GM12878 (cell line): ENCODE measurements around the gene DNA2. TPM values are rescaled to one million over a fixed set of nuclear protein-coding genes. Genes with fewer than 3 reads are reported as not detected.

ENCODE experiments used
- ATAC-seq: fragments of 200-7000 bp; cut with Tn5 transposase; 3 replicates; pipeline ENCODE4 v1.9.1; 2020; ENCODE audit warnings: mild to moderate bottlenecking, moderate library complexity
- BruUV-seq: library from RNA; stranded (reverse); fragments of 400-500 nt; replicated peaks from 2 replicates; lab custom pipeline; 2021; lab: Mats Ljungman, UMichigan
- CTCF ChIA-PET: fragments of 300-600 bp; sonication (Branson Sonifier 250); formaldehyde crosslinking; extraction: SDS; loops from one replicate; lab custom pipeline; 2021; ENCODE audit warnings: inconsistent platforms; lab: Yijun Ruan, JAX
- POLR2A ChIA-PET: fragments of 350-600 bp; formaldehyde crosslinking; extraction: SDS; loops from one replicate; lab custom pipeline; 2021; ENCODE audit warnings: inconsistent platforms; lab: Charles Lee
- RAD21 ChIA-PET: fragments of 300-600 bp; sonication (Branson Sonifier 250); formaldehyde crosslinking; loops from one replicate; lab custom pipeline; 2023; ENCODE audit warnings: antibody characterized with exemption; ENCODE audit not compliant: unreplicated experiment; lab: Charles Lee
- SMC1A ChIA-PET: fragments of 300-600 bp; sonication (Branson Sonifier 250); formaldehyde crosslinking; loops from one replicate; lab custom pipeline; 2023; ENCODE audit not compliant: unreplicated experiment, uncharacterized antibody; lab: Charles Lee
- DNase-seq: peaks from one replicate; pipeline ENCODE4 v3.0.0-alpha.2; 2011; ENCODE audit warnings: low read depth, low spot score
- FAIRE-seq: peaks from 3 replicates; lab custom pipeline; 2011; peaks lifted over from hg19 to GRCh38; lab: Jason Lieb, UNC
- H2AFZ ChIP-seq: 2 replicates; pipeline ENCODE4 v1.6.0; 2011; ENCODE audit warnings: low read depth, low read length, control low read depth; ENCODE audit not compliant: control insufficient read depth
- H3K27ac ChIP-seq: 2 replicates; pipeline ENCODE4 v1.5.1; 2011; ENCODE audit warnings: control low read depth; ENCODE audit not compliant: control insufficient read depth, insufficient read depth
- H3K27me3 ChIP-seq, 2 experiments: replicated peaks in 1 of 2; 2 replicates each; pipeline versions ENCODE4 v1.6.0 to v1.6.1; 2011; ENCODE audit warnings: low read length in 1 of 2; ENCODE audit not compliant: control insufficient read depth in 2 of 2, insufficient read depth in 2 of 2
- H3K36me3 ChIP-seq, 2 experiments: 2 replicates each; pipeline ENCODE4 v1.5.1; 2011; ENCODE audit warnings: low read length in 1 of 2; ENCODE audit not compliant: control insufficient read depth in 2 of 2, insufficient read depth in 2 of 2
- H3K4me1 ChIP-seq: 2 replicates; pipeline ENCODE4 v1.6.1; 2011; ENCODE audit warnings: mild to moderate bottlenecking, low read length, moderate library complexity, mixed read lengths; ENCODE audit not compliant: control insufficient read depth, insufficient read depth
- H3K4me2 ChIP-seq: 2 replicates; pipeline ENCODE4 v1.6.0; 2011; ENCODE audit warnings: control low read depth; ENCODE audit not compliant: control insufficient read depth, insufficient read depth
- H3K4me3 ChIP-seq: fragments of 200-600 bp; sonication (generic); 2 replicates; pipeline ENCODE4 v1.5.1; 2016
- H3K79me2 ChIP-seq: 2 replicates; pipeline ENCODE4 v1.6.0; 2011; ENCODE audit warnings: low read length; ENCODE audit not compliant: control insufficient read depth, insufficient read depth
- H3K9ac ChIP-seq: 2 replicates; pipeline ENCODE4 v1.8.0; 2011; ENCODE audit warnings: low read length, control low read depth, mixed read lengths; ENCODE audit not compliant: control insufficient read depth, insufficient read depth
- H3K9me3 ChIP-seq: replicated peaks from 3 replicates; pipeline ENCODE4 v1.5.1; 2011; ENCODE audit warnings: mild to moderate bottlenecking, low read length; ENCODE audit not compliant: control insufficient read depth, insufficient read depth
- H4K20me1 ChIP-seq: 2 replicates; pipeline ENCODE4 v1.6.0; 2011; ENCODE audit not compliant: control insufficient read depth, insufficient read depth
- HCFC1 ChIP-seq: fragments of 150-350 bp; IDR thresholded peaks from 2 replicates; pipeline ENCODE4 v1.6.1; 2014; ENCODE audit warnings: low read length
- IKZF2 ChIP-seq, 2 experiments: fragments of 450-650 bp; IDR thresholded peaks; 2 replicates each; pipeline ENCODE4 v1.6.1; 2017; ENCODE audit warnings: mild to moderate bottlenecking in 2 of 2, moderate library complexity in 2 of 2
- NR2C1 ChIP-seq: fragments of 450-650 bp; IDR thresholded peaks from 2 replicates; pipeline ENCODE4 v1.6.1; 2017; ENCODE audit warnings: antibody characterized with exemption, mild to moderate bottlenecking, moderate library complexity
- NRF1 ChIP-seq: conservative IDR thresholded peaks from 2 replicates; pipeline ENCODE4 v1.6.1; 2011; ENCODE audit warnings: mild to moderate bottlenecking, low read depth, low read length, improper control_type of control experiment
- SREBF1 ChIP-seq: IDR thresholded peaks from 2 replicates; pipeline ENCODE4 v1.6.1; 2012; ENCODE audit warnings: mild to moderate bottlenecking, low read length
- STAT1 ChIP-seq: fragments of 450-650 bp; conservative IDR thresholded peaks from 2 replicates; pipeline ENCODE4 v1.6.1; 2014; ENCODE audit warnings: antibody characterized with exemption, mild to moderate bottlenecking
- WGBS: methylation state at CpG from one replicate; pipeline ENCODE4 v1.1.6; 2016; ENCODE audit warnings: low lambda C conversion rate; ENCODE audit not compliant: insufficient replicate concordance, insufficient coverage; ENCODE audit errors: missing lambda C conversion rate; 5-methylcytosine and 5-hydroxymethylcytosine counted together
- in situ Hi-C: fragments of 300-500 bp; cut with MboI; formaldehyde crosslinking; loops from 9 replicates; pipeline ENCODE4 v1.14.3; 2018; ENCODE audit warnings: mixed read lengths
- intact Hi-C: fragments of 100-400 bp; cut with micrococcal nuclease; formaldehyde crosslinking; loops from one replicate; pipeline ENCODE4 v1.14.2; 2022; ENCODE audit not compliant: unreplicated experiment
- polyA plus RNA-seq, 11 experiments: library from polyadenylated mRNA; depleted of rRNA in 4 of 11; unstranded in 6 of 11; stranded (reverse) in 5 of 11; fragments of >200 nt; fragmentation: Nextera tagmentation in 4 of 11; fragmentation: Illumina TruSeq in 1 of 11; extraction: Ambion mirVana in 4 of 11; extraction: Trizol in 1 of 11; gene quantifications; 1 replicate in 1 of 11; 2 replicates in 10 of 11; pipeline versions ENCODE4 v1.2.1 to v1.2.3, GENCODE V29; 2011 to 2016; ENCODE audit warnings: inconsistent platforms in 2 of 11, missing spikeins in 2 of 11, low read depth in 1 of 11
- total RNA-seq, 4 experiments: library from RNA; depleted of rRNA in 3 of 4; stranded (reverse); fragments of >200 nt in 3 of 4; fragmentation: Illumina TruSeq in 1 of 4; extraction: Trizol in 1 of 4; gene quantifications; 2 replicates each; pipeline versions ENCODE4 v1.2.1 to v1.2.3, GENCODE V29; 2013 to 2021
- TF ChIP-seq, protein P1 (sequence below): IDR thresholded peaks from 2 replicates; pipeline ENCODE4 v1.6.1; 2011; ENCODE audit warnings: borderline replicate concordance, low read depth, mild to moderate bottlenecking, moderate library complexity, mixed read lengths, low read length; ENCODE audit not compliant: insufficient read depth; ENCODE audit errors: extremely low read length
- TF ChIP-seq, protein P2 (sequence below): IDR thresholded peaks from 2 replicates; pipeline ENCODE4 v1.6.1; 2012; ENCODE audit warnings: low read depth, low read length, improper control_type of control experiment
- TF ChIP-seq, protein P3 (sequence below): fragments of 450-650 bp; IDR thresholded peaks from 2 replicates; pipeline ENCODE4 v1.6.1; 2014; ENCODE audit warnings: mild to moderate bottlenecking
- TF ChIP-seq, protein P4 (sequence below): fragments of 450-650 bp; IDR thresholded peaks from 2 replicates; pipeline ENCODE4 v1.6.1; 2018; ENCODE audit warnings: mild to moderate bottlenecking, low read depth, moderate library complexity; ENCODE audit not compliant: partially characterized antibody

DNA2 gene
- total and polyA plus RNA-seq, 10 of the 15 experiments (the other 5 are each of a cell fraction or from before 2014, with no cell fraction given), result 17.7 to 41.8 (median 28.4) TPM

DNA sequence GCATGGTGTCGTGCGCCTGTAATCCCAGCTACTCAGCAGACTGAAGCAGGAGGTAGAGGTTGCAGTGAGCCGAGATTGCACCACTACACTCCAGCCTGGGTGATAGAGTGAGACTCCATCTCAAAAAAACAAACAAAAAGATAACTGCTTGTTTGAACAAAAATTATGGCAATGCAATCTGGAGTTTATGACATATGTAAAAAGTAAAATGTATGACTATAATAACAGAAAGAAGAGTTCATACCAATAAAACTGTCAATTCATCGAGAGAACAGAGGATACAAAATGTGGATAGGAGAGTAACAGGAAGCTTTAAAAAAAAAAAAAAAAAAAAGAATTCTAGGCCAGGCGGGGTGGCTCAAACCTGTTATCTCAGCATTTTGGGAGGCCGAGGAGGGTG lies 36.3 kb upstream of the DNA2 start:
- H4K20me1 ChIP-seq, result no peaks in the 10 kb centered on the region
- RAD21 ChIA-PET, result no interaction called here
- no peaks in the 10 kb centered on the region for H3K9me3 ChIP-seq
- no peak overlapping the region for H3K4me3 ChIP-seq
- POLR2A ChIA-PET, result no interaction called here
- no peaks in the 10 kb centered on the region for H3K36me3 ChIP-seq
- no peak overlapping the region for H3K27ac ChIP-seq
- H3K27me3 ChIP-seq, result no peaks in the 10 kb centered on the region
- in situ Hi-C loops, result no loop called here
- no peak for TF ChIP-seq STAT1
- no peak for TF ChIP-seq IKZF2 (IDR thresholded peaks at IDR 0.05)
- TF ChIP-seq, protein P1, sequence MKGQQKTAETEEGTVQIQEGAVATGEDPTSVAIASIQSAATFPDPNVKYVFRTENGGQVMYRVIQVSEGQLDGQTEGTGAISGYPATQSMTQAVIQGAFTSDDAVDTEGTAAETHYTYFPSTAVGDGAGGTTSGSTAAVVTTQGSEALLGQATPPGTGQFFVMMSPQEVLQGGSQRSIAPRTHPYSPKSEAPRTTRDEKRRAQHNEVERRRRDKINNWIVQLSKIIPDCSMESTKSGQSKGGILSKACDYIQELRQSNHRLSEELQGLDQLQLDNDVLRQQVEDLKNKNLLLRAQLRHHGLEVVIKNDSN, result no peak
- no peak for TF ChIP-seq HCFC1
- TF ChIP-seq, protein P2, sequence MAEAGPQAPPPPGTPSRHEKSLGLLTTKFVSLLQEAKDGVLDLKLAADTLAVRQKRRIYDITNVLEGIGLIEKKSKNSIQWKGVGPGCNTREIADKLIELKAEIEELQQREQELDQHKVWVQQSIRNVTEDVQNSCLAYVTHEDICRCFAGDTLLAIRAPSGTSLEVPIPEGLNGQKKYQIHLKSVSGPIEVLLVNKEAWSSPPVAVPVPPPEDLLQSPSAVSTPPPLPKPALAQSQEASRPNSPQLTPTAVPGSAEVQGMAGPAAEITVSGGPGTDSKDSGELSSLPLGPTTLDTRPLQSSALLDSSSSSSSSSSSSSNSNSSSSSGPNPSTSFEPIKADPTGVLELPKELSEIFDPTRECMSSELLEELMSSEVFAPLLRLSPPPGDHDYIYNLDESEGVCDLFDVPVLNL, result no peak
- no peak for TF ChIP-seq NR2C1
- TF ChIP-seq, protein P3, sequence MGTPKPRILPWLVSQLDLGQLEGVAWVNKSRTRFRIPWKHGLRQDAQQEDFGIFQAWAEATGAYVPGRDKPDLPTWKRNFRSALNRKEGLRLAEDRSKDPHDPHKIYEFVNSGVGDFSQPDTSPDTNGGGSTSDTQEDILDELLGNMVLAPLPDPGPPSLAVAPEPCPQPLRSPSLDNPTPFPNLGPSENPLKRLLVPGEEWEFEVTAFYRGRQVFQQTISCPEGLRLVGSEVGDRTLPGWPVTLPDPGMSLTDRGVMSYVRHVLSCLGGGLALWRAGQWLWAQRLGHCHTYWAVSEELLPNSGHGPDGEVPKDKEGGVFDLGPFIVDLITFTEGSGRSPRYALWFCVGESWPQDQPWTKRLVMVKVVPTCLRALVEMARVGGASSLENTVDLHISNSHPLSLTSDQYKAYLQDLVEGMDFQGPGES, result no peak
- TF ChIP-seq NRF1, result no peak
- TF ChIP-seq SREBF1, result no peak
- TF ChIP-seq, protein P4, sequence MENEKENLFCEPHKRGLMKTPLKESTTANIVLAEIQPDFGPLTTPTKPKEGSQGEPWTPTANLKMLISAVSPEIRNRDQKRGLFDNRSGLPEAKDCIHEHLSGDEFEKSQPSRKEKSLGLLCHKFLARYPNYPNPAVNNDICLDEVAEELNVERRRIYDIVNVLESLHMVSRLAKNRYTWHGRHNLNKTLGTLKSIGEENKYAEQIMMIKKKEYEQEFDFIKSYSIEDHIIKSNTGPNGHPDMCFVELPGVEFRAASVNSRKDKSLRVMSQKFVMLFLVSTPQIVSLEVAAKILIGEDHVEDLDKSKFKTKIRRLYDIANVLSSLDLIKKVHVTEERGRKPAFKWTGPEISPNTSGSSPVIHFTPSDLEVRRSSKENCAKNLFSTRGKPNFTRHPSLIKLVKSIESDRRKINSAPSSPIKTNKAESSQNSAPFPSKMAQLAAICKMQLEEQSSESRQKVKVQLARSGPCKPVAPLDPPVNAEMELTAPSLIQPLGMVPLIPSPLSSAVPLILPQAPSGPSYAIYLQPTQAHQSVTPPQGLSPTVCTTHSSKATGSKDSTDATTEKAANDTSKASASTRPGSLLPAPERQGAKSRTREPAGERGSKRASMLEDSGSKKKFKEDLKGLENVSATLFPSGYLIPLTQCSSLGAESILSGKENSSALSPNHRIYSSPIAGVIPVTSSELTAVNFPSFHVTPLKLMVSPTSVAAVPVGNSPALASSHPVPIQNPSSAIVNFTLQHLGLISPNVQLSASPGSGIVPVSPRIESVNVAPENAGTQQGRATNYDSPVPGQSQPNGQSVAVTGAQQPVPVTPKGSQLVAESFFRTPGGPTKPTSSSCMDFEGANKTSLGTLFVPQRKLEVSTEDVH, result no peak
- SMC1A ChIA-PET, result no interaction called here
- DNase-seq (no peak), ATAC-seq (no peak), FAIRE-seq (no peak)
- no peaks in the 10 kb centered on the region for H3K4me1 ChIP-seq
- no peak overlapping the region for H2AFZ ChIP-seq
- no peaks in the 10 kb centered on the region for H3K79me2 ChIP-seq
- H3K4me2 ChIP-seq, result no peak overlapping the region
- CTCF ChIA-PET, result no interaction called here
- WGBS, result 99% methylated on average over 5 of the region's 6 CpGs
- intact Hi-C loops, result no loop called here
- BruUV-seq, result no TSS peak
- no peak overlapping the region for H3K9ac ChIP-seq
